HG02840 (cell line): ENCODE data around the gene GNAI1.

Experiments
- ATAC-seq: cut with Tn5 transposase; IDR thresholded peaks from one replicate; pipeline ENCODE4 v1.9.1; 2021; ENCODE audit warnings: mild to moderate bottlenecking, moderate library complexity, moderate number of reproducible peaks; ENCODE audit not compliant: unreplicated experiment, low FRiP score

The GNAI1 gene

DNA sequence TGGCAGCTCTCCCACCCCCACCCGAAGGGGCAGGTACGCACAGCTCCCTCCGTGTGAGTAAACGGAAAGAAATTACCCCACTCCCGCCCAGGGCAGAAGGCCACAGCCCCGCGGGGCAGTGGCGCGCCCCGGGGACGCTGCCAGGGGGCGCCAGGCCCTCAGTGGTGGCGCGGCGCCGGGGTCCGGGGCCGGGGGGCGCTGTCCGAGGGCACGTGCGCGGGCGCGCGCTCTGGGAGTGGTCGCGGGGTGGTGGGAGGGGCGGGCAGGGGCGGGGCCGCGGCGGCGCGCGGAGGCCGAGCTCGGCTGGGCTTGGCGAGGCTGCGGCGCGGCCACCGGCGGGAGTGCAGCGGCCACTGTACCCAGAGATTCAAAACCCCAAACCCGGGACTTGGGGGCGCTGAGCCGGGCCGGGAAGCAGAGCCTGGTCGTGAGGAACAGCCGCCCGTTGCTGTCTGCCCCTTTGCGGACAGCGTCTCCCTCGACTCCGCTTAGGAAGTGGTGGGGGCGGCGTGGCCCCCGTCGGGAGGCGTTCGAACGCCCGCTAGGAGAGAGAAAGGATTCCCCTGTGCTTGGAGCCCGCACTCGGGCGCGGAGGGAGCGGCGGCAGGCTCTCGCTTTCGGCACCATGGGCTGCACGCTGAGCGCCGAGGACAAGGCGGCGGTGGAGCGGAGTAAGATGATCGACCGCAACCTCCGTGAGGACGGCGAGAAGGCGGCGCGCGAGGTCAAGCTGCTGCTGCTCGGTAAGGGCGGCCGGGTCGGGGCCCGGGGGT is at the start of gene GNAI1:
Gene GNAI1, plus strand, starts transcription at position 296 of the 773 bp plus-strand sequence. Its CDS starts 330 bp downstream, at position 626.
- ATAC-seq = peak; percentile 46

- no peak for ATAC-seq
Observed at GRCh38 chr7:80087051-80087770, 47.4 kb upstream of the GNAI1 start.

GRCh38 chr7:80087771-80088170 is 46.9 kb upstream of the GNAI1 start:
- ATAC-seq = no peak

DNA sequence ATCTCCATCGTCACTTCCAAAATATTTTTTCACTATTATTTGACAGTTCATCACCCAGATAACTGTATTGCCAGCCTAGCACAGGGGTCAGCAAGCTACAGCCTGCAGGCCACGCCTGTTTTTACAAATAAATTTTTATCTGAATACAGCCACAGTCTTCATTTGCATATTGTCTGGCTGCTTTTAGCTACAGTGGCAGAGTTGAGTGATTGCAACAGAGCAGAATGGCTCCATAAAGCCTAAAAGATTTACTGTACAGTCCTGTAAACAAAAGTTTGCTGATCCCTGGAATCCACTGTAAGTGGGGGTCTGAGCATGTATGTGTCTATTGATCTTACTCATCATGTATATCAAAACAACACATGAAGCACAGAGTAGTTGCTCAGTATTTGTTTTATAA is 45.9 kb upstream of the GNAI1 start:
- ATAC-seq = no peak

- ATAC-seq = no peak
Observed at GRCh38 chr7:80089366-80089765, 45.3 kb upstream of the GNAI1 start.

GRCh38 chr7:80093349-80093748 is 41.3 kb upstream of the GNAI1 start:
- no peak for ATAC-seq

GRCh38 chr7:80095545-80095944 is 39.1 kb upstream of the GNAI1 start:
- no peak for ATAC-seq

- no peak for ATAC-seq
Observed at GRCh38 chr7:80097756-80098155, 36.9 kb upstream of the GNAI1 start.

DNA sequence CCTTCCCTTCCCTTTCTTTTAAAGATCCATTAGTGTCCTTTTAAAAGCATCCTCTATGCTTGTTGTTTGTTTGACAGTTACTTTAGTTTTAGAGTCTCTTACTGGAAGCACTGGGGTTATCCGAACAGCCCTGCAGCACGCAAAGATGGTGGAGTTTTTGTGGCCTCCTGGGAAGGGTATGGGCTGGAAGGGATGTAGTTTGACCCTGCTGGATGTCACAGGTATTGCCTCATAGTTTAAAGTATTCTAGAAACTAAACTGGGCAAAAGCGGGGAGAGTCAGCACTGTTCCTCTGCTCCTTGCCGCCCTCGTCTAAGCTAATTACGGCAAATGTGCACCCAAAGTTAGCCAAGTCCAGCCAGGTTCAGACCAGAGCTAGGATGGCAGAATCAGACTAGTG is 35.8 kb upstream of the GNAI1 start:
- no peak for ATAC-seq

DNA sequence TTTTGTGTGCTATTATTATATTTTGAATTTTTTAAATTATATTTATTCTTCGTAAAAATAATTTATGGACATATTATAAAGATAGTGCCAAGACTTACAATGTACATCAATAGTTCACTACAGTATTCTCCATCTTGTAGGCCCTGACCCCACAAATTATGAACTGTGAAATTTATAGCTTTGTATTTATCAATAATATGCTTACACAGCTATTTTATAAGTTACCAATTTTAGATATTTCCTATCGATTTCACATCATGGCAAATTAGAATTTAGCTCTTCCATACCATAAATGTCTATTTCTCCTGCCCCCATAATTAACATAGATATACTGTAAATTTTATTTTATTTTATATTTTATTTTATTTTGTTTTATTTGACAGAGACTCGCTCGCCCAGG is 34.4 kb upstream of the GNAI1 start:
- no peak for ATAC-seq

DNA sequence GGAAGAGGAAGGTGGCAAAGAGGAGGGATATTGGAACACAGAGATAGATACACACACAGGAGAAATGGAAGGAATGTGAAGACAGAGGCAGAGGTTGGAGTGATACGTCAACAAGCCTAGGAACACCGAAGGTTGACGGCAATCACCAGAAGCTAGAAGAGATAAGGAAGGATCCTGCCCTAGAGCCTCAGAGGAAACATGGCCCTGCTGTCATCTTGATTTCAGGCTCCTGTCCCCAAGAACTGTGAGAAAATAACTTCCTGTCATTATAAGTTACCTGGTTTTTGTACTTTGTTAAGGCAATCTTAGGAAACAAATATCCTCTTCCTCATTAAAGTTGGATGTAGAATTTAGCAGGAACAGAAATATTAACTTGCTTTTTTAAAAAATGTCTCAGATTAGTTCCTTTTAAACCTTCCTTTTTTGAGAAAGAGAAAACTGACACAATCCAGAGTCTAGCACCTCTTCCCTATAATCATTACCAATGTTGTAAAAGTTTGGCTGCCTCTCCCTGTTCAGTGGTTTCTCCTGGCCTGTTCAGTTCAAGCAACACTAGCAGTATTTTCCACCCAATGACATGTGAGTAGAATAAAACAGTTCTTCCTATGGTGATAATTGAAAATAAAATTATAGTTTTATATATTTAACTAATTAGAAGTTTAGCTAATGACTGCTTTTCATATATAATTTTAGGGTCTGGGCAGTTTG is 28.8 kb upstream of the GNAI1 start:
- no peak for ATAC-seq

DNA sequence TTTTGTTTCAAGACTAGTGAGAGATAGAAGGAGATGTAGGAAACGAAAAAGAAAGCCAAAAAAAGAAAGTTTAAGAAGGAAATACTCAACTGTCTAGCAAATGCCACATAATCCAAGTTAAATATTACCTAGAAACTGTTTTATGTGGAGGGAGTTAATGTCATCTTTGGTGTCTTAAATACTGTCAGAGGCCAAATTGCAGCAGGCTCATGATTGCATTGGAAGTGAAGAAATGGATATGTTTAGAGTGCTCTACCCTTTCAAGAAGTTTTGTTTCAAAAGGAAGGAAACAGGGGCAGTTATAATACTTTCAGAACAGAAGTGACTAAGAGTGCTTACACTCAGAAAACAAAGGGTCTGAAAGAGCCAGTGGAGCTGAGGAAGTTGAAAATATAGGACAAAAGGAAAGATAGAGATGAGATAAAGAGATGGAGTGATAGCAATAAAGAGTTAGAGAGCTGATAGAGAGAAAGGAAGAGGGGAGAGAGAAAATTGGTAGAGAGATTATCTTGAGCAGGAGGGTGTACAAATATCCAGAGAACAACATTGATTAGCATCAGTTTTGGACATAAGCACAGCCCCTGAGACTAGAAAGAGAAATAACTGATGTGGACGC is 28.0 kb upstream of the GNAI1 start:
- no peak for ATAC-seq

GRCh38 chr7:80107278-80107677 is 27.4 kb upstream of the GNAI1 start:
- no peak for ATAC-seq

- ATAC-seq = no peak
Observed at GRCh38 chr7:80110376-80110775, 24.3 kb upstream of the GNAI1 start.

DNA sequence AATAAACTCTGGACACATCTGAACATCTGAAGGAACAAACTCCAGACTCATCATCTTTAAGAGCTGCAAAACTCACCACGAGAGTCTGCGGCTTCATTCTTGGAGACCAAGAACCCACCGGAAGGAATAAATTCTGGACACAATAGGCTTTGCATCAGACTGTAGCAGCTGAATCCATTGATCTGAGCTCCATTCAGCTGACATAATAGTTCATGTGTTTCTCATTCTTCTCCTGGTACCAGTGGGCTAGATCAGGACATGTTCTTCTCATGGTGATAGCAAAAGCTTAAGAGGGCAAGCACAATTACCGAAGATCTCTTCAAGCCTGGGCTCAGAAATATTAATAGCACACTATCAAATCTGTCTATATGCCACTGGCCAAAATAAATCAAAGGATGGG is 20.5 kb upstream of the GNAI1 start:
- ATAC-seq = no peak

DNA sequence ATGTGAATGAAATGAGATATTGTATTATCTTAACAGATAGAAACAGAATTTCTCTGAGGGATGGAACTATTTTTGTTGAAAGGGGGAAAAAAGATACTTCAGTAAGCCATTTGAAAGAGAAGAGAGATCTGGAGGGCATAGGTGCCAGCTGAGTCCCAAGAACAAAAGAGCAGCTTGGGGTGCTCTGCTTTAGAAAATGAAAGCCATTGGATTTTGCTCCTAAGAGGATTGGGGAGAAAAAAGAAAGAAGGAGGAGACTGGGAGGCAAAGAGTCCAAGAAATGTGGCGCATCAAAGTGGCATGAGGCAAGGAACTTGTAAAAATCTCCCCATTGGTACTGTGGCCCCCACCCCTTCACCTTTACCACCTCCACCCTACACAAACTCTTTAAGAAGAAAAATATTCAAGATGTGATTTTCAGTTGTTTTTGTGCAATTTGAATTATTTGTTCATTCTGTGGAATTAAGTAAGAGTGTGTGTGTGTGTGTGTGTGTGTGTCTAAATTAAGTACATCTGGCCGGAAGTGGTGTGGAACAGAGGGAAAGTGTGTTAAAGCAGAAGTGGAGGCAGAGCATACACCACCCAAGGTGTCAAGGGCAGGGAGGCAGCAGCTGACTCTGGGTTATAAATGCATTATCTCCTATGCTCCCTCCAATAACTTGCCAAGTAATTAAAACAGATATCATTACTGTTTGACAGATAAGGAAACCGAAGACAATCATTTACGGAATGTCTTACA is 9.9 kb upstream of the GNAI1 start:
- no peak for ATAC-seq

DNA sequence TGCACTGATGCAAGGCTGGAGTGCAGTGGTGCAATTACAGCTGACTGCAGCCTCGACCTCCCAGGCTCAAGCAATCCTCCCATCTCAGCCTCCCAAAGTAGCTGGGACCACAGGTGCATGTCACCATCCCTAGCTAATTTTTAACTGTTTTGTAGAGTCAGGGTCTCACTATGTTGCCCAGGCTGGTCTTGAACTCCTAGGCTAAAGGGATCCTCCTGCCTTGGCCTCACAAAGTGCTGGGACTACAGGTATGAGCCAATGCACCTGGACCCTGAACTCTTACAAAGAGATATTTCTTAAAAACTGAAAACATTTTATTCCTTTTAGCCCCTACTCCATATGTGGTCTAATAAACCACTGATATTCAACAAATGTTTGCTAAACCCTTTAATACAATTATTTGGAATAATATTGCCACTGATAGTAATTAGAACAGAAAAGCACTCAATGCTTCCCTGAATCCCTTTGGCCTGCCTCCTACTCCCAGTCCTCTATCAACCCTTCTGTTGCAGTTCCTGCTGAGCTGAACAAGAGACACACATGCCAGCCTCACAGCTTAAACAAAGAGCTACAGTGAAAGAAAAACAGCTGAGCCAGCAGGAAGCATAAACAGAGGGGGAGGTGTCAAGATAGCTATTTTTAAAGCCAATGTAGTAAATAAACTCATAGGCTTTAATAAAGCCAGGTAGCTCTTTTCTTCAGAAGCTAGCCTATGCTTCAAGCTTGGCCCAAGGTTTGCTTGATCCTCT is 7.0 kb upstream of the GNAI1 start:
- ATAC-seq = no peak

DNA sequence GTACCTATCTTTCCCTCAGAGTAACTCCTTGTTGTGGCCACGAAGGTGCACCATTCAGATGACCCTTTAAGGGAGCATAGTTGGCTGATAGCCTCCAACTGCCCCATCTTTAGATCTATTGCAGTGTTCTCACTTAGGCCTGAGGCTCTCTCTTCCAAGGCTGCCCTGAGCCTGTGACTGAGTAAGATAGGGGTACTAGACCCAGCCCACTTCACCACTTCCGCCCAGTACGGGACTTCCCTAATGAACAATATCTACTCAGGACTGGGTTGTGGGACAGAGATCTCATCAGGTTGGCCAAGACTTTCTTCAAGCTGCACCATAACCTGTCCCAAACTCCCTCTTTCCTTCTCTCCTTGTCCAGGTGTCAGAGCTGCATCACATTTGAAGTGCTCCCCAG is 5.7 kb upstream of the GNAI1 start:
- no peak for ATAC-seq

DNA sequence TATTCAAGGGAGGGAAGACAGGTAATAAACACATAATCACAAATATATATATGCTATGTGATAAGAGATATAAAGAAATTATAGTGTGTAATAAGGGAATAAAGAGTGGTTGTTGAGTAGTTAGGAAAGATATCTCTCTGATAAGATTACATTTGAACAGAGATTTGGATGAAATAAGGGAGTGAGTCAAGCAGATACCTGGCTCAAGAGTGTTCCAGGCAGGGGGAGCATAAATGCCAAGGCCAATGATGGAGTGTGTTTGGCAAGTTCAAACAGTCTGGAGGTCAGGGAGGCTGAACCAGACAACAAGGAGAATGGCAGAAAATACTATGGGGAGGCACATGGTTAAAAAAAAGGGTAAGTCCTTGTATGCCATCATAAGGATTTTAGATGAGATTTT is 4.8 kb upstream of the GNAI1 start:
- no peak for ATAC-seq
